Skin of body (tissue), 2 donors: ENCODE data around the gene INAFM2. TPM values are rescaled to one million over a fixed set of nuclear protein-coding genes. Genes with fewer than 3 reads are reported as not detected.

Experiments
- DNase-seq: peaks from one replicate; lab custom pipeline; 2025; lab: John Stamatoyannopoulos, UW
- total RNA-seq: library from RNA; depleted of rRNA; stranded (reverse); fragments of >200 nt; gene quantifications from one replicate; pipeline ENCODE4 v1.2.3, GENCODE V29; 2014

The INAFM2 gene
- total RNA-seq, 1 donor from 2014 or later: 9.3 TPM

DNA sequence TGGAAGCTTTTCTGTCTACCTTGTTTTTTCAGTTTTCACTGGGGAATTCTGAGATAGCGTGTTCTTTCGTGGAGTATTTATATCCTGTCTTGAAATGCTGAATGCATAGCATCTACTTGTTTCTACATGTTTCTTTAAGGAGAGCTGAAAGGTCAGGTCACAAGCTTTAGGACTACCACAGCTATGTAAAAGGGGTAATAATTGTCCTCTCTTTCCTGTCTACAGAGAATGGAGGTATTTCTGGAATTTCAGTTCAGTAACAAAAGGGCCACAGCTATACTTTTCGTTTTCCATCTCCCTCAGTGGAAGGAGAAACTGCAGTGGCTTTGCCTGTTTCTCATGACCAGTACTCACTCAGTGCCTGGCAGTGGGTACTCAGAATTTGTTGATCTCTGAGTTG is 4.7 kb downstream of the INAFM2 start:
- no peak for DNase-seq

DNA sequence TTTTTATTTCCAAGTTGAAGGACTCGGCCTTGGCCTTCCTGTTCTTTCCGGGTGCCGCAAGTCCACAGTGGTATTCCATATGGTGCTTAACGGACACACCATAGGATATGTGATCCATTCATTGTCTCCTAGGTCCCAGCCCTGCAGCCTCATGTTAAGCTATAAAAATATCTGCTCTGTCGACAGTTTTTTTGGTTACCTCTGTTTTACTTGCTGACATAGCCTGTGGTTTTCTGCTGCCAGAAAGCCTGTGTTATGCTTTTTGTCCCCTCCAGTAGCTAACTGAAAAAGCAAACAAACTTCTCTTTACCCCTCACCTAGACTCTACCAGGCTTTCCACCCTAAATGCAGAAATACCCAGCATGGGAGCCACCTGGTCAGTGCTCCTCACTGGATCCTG is 5.3 kb downstream of the INAFM2 start:
- no peak for DNase-seq

DNA sequence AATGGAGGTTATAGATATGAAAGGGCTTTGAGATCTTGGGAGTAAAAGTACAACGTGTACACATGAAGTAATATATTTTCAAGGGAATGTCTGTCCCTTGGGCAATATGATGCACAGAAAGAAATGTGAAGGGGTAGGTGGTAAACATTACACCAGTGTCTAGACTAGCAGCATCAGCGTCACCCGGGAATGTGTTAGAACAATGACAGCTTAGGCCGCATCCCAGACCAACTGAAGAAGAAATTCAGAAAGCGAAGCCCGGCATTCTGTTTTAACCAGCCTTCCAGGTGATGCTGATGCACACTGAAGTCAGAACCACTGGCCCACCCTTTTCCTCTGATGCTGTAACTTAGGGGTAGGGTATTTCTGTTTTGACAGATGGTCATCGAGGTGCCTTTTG is 6.3 kb downstream of the INAFM2 start:
- DNase-seq: no peak

DNA sequence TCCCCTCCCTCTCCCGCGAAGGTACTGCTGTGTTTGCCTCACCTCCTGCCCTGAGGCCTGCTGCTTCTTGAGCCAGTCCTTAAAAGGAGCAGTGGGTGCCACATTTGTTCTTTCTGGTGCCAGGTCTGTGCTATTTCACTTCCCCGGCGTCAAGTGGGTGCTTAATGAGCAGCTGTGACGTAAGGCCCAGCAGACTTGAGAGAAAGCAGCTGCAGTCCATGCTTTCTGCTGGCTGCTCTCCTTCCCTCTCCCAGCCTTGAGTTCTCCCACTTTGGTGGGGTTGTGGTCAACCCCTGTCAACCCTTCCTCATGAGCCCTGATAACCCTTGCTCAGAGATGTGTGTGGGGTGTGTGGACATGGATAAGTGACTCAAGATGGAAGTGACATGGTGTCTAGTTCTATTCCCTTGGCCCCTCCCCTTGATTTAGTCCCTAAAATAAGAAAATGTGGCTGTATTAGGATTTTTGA is 6.9 kb downstream of the INAFM2 start:
- DNase-seq: no peak

DNA sequence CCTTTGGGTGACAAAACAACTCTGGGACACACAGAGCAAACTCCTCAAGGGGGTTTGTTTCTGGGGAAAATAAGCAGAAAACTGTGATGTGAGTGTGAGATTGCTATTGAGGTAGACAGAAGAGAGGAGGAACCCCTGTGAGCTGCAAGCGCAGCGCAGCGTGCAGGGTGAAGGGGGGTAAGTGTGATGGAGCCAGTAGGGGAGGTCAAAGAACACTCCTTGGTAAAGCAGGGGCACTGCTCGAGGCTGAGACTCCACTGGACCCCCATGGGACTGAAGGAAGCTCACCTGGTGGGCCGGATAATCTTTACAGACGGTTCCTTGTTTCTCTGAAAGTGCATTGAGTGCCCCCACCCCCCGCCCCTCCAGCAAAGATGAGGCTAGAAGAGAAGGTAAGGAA is 7.5 kb downstream of the INAFM2 start:
- DNase-seq: no peak

DNA sequence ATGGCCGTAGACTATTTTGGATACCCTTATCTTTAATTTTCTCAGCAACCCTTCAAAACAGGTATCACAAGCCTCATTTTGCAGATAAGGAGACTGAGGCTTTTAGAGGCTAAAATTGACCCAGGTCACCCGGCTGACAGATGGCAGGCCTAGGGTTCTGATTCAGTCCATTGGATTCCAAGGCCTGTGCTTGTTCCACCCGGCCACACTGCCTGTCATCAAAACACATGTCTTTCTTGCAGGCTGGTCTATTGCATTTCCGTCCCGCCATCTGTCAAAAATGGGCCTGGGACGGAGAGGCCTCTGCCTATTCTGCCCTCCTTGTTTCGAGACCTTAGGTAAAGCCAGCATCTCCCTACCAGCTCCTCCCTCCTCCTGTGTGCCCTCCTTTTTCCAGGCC is 8.1 kb downstream of the INAFM2 start:
- no peak for DNase-seq

DNA sequence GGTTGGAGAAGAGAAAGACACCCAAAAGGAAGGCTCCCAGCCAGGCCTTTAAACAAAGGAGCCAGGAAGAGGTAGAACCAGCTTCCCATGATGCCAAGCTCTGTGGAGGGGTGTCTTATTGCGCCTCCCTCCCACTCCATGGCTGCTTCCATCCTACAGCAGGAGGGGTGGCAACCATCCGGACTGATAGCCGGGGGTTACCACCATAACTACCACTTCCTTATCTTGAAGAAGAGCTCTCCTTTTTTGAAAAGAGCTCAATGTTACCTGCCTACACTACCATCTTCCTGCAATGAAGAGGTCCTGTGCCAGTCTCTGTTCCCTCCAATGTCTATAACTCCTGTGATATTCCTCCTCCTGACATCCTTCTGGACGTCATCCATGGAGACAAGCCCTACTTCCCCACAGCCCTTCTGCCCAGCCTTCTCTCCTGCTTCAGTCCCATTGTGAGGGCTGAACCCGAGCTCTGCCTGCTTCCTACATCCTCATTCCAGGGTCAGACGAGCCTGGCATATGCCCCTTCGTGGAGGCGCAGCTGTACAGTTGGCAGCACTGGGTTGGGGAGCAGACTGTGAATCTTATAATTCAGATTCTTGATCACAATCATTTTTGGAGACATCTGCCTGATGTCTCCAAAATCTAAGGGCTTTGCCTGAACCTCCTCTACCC is 8.8 kb downstream of the INAFM2 start:
- no peak for DNase-seq

DNA sequence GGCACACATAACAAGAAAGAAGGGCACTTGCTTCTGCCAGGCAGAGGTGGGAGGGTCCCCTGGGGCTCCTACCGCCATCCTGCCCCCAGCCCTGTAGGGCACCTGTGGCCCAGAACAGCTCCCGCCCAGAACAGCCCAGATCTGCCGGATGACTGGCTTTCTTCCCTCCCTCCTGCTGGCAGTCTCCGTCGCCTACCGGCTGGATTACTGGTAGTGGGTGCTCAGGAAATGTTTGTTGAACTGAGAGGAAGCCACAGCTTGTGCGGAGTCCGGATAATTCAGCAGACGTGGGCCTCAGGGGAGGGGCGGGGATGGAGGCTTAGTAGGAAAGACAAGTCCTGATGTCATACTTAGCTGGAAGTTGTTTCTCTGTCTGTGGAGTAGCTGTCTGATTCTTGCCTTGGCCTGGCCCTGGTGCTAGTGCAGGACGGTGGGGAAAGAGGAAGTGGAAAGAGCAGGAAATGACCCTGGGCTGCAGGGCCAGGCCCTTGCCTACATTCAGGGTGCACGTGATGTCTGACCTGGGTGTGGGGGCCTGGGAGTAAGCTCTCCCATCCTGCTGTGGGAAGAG is 10.5 kb downstream of the INAFM2 start:
- DNase-seq: peak; percentile 54

DNA sequence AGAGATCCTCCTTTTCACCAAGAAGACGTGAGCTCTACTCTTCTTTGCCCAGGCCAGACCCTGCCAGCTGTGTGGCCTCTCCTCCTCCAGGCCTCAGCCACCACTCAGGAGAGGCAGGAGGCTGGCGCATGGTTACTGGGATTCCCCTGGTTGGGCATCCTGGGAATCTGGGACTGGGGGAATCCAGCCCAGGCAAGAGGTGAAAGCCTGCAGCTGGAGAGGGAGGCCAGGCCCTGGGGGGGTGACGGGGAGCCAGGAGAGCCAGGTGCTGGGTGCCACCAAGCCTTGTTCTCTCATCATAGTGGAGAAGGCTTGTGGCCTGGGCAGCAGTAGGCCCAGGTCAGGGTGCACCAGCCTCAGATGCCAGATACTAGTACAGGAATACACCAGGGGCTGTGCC is 11.0 kb downstream of the INAFM2 start:
- no peak for DNase-seq

DNA sequence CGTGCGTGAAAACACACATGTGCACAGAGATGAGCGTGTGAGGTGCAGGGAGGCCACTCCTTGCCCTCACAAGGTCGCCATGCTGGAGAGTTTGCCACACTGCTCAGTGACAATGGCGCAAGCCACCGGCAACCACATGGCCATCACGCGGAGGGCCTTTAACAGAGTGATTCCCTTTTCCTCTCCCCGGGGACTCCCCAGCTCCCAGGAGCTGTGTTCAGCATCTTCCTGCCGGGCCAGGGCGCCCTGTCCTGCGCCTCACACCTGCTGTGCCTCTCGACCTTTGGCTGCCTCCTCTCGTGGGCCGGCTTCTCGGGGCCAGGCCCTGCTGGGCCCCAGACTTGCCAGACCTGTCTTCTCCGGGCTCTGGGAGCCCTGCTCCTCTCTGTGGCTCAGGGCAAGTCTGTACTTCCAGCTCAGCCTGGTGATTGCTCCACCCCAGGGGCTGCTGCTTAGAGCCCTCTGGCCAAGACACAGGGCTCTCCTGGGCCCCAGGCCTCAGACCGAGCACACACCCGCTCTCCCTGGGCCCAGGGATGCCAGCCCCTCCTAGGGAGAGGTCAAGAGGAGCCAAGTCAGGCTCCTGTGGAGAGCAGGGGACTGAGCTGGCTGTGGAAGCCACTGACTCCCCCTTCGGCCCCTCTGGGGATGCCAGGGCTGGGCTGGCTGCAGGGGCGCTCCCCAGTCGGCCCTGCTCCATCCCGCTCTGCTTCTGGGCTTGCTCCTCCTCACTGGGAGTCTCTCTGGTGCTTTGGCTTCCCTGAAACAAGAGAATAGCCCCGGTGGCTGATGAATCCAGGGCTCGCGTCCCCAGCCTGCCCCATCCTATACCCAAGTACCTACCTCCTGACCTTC is 11.7 kb downstream of the INAFM2 start:
- no peak for DNase-seq

DNA sequence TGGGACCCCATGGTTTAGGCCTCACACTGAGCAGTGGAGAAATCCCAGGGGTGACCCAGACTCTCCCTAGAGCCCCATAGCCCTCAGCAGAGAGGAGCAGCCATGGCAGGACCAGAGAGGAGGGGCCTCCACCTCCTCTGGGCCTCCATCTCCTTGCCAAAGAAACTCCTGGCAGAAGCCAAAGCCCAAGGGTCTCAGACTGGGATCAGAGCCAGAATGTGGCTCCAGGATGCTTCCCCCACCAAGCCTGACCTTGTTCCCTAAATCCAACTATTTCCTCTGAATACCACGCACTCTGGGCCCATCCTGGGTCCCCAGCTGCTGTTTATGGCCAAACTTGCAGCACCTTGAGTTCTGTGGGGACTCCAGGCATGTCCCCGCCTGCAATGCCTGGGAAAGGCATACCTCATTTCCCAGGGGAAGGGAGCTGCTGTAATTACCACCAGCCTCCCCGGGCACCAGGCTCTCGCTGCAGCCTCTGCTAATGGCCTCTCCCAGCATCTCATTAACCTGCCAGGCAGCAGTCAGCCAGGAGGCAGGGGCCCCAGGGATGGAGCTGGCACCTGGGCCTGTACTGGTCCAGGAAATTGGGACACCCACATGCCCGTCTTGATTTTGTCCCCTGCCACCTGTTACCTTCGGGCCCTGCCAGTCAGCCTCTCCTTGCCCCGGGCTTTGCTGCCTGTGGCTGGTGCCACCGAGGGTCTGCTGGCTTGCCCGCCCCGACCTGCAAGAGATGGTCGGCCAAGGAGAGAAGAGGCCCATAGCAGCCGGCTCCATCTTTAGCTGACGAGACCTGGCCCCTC is 12.6 kb downstream of the INAFM2 start:
- DNase-seq: no peak

DNA sequence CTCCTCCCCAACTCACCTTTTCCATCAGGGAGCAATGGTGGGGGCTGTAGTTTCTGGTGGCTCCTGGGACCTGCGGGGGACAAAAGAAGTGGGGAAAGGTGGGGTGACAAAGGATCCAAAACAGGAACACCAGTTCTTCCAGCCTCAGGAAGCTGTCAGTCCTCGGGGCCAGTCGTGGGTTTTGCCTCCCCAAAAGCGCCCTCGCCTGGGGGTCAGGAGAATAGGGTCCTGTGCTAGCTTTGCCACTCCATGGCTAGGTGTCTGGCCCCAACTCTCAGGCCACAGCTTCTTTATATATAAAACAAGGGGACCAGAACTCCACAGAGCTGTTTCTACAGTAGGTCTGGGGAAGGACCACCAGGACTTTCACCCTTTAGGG is 13.2 kb downstream of the INAFM2 start:
- no peak for DNase-seq

DNA sequence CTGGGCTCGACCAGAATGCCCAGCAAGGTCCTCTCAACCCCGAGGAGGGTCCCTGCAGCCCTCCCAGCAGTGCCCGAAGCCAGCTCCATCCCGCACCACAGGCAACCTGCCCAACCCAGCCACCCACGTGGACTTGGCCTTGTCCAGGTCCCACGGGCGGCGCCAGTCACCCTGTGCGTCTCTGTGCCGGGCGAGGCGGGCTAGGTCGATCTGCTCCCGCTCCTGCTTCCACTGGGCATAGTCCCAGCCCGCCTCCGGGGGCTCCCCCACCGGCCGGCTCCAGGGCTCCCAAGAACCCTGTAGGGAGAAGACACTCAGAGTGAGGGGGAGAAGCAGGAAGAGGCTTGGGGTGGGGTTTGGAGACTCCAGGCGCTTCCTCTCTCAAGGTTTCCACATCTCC is 14.1 kb downstream of the INAFM2 start:
- no peak for DNase-seq

DNA sequence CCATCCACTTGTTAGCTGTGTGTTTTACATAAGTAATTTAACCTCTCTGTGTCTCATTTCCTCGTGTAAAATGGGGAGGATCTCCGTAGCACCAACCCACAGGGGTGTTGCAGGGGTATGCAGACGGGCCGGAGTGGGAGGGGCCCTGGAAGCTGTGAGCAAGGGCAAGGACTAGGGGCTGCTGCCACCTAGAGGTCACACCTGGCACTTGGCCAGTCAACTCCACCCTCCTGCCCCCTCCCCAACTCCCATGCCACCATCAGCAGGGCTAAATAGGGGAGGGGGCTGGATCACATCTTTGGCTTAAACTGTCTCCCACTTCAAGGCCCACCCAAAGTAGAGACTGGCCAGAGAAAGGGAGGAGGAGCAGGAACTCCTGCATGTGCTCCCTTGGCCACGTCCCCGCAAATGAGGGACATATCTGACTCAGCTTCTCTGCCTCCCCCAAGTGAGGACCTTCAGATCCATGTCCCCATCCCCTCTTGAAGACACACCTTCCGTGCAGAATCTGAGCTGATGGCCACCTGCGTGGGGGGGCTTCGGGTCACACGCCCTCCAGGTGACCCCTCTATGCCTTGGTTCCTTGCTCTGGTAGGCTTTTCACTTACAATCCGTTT is 14.7 kb downstream of the INAFM2 start:
- DNase-seq: peak; percentile 12

DNA sequence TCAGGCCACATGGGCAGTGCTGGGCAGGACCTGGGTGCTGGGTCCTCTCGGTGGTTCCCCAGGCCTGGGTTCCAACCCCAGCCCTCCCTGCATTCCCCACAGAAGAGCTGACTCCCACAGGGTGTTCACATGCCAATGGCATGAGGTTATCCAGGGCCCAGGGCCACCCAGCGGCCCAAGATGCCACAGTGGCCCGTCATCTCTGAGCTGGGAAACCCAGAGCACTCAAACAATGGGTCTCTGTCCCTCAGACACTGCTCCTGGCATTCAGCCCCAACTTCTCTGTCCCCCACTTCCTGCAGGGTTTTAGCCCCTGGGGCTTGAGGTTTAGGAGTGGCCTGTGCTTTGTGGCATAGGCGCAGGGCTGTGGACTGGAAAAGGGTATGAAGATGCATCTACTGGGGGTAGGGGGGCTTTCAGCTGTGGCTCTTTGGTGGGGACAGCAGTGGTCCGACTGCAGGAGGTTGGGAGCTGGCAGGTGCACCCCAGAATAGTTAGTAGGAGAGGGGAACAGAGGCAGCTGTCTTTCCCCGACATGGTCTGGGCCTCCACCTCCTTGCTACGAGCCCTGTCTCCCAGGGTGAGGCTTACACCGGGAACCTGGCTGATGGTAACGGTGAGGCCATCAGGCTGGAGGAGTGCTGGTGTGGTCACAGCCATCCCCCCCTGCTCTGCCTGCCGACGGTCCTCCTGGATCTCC is 15.6 kb downstream of the INAFM2 start:
- peak; percentile 11 for DNase-seq

DNA sequence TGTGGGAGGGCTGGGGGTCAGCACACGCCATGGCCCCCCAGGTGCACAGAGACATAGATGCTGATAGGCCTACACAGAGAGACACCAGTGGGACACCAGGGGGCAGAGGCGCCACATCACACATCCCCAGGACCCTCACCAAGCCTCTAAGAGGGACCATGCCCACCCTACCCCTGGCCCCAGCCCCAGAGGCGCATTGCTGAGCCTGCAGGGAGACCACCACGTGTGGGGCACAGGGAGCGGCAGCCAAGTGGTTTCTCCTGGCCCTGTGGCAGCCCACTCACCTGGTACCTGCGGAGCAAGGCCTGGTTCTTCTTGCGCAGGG is 16.1 kb downstream of the INAFM2 start:
- DNase-seq: no peak

DNA sequence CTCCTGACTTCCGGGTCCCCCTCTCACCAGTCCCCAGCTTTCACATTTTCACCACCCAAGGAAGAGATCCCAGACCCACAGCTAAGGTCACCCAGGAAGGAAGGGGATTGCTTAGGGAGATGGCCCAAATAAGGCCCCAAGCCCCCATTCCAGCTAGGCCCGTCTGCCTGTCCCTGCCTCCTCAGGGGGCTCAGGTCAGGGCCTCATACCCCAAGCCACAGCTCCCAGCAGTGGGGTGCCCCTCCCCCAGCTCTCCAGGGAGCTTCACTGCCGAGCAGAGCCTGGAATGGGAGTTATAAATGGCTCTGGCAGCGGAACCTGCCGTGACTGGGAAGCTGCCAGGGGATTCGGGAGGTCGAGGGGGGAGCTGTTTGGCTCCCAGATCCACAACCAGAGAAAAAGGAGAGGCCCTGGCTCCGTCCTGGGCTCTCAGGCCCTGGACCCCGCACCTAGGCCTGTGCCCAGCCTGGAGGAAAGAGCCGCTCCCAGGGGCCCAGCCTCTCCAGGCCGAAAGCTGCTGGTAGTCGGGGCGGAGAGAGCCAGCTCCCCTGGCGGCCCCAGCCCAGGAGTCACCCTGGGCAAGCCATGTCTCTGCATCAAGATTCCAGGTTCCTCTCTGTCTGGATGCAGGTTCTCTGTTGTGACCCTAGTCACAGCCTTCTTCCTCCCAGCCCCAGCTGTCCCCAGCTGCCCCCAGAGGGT is 16.7 kb downstream of the INAFM2 start:
- DNase-seq: peak; percentile 25

DNA sequence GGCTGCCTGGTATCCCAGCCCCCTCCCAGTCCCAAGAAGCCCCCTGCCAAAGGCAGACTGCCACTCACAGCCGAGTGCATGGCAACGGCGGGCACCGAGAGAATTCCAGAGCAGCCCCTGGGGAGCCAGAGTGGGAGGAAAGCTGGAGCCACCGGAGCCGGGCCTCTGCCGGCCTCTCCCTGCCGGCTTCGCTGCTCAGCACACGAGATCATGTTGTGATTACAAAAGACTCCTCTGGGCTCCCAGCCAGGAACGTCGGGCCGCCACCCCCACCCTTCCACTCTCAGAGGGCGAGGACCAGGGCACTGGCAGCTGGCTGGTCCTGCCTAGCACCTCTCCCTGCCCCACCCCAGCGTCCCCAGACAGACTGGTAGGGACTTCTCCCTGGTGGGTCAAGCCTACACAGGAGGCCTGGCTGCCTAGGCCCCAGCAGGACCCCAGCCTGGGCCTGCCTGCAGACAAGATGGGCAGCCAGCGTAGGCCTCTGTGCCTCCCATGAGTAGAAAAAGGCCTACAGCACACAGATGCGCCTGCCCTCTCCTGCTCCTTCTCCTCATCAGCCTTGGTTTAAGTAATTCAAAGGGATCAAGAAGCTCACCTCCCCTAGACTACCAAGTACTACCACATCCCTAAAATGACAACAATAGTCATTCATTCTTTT is 17.4 kb downstream of the INAFM2 start, which contains the start of gene CCDC9B:
Gene CCDC9B (minus strand): TSS at position 200 of the 661 bp plus-strand sequence. CDS start 120 bp downstream, at position 80.
- DNase-seq: peak; percentile 50
